ENCODE results near the gene RASGRF1. TPM values are rescaled to one million over a fixed set of nuclear protein-coding genes. Genes with fewer than 3 reads are reported as not detected.

RASGRF1 gene
- total and polyA plus RNA-seq, 8 donors, result 0.10 to 3.8 (median 1.2) TPM; not detected in 4

DNA sequence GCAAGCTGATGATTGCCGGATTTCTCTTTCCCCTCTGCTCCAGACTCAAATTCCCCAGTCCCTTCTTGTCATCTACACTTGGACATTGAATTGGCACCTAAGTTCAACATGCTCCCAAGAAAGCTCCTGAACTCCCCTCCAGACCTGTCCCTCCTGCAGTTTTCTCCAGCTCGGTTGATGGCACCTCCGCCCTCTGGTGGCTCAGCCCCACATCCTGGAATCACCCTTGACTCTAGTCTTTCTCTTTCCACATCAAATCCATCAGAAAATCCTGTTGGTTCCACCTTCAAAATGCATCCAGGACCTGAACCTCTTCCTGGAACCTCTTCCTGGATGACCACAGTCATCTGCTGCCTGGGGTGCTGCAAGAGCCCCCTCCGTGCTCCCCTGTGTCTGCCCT, 60.1 kb downstream of the RASGRF1 start:
- Histone ChIP-seq H3K27me3 (peaks cover 0 to 12% (median 0%) of the 10 kb centered on the region in 3 donors), H3K4me1 (no peaks in the 10 kb centered on the region), H3K4me3 (no peak overlapping the region), H3K27ac (no peak overlapping the region), H3K9me3 (no peaks in the 10 kb centered on the region), H3K36me3 (no peaks in the 10 kb centered on the region)
- intact Hi-C loops (cut with DNase I; ENCODE audit: low total_unique reads), result no loop called here
- 79 to 88% (median 85%) methylated on average over 4 of the region's 4 CpGs for WGBS, 5 donors
- TF ChIP-seq EP300 (IDR thresholded peaks at IDR 0.05), result no peak
- no peak for TF ChIP-seq POLR2A (IDR thresholded peaks at IDR 0.05)
- TF ChIP-seq, protein P1, sequence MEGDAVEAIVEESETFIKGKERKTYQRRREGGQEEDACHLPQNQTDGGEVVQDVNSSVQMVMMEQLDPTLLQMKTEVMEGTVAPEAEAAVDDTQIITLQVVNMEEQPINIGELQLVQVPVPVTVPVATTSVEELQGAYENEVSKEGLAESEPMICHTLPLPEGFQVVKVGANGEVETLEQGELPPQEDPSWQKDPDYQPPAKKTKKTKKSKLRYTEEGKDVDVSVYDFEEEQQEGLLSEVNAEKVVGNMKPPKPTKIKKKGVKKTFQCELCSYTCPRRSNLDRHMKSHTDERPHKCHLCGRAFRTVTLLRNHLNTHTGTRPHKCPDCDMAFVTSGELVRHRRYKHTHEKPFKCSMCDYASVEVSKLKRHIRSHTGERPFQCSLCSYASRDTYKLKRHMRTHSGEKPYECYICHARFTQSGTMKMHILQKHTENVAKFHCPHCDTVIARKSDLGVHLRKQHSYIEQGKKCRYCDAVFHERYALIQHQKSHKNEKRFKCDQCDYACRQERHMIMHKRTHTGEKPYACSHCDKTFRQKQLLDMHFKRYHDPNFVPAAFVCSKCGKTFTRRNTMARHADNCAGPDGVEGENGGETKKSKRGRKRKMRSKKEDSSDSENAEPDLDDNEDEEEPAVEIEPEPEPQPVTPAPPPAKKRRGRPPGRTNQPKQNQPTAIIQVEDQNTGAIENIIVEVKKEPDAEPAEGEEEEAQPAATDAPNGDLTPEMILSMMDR (IDR thresholded peaks at IDR 0.05), result no peak
- TF ChIP-seq POLR2AphosphoS5 (IDR thresholded peaks at IDR 0.05), result no peak
- DNase-seq, result no peak

DNA sequence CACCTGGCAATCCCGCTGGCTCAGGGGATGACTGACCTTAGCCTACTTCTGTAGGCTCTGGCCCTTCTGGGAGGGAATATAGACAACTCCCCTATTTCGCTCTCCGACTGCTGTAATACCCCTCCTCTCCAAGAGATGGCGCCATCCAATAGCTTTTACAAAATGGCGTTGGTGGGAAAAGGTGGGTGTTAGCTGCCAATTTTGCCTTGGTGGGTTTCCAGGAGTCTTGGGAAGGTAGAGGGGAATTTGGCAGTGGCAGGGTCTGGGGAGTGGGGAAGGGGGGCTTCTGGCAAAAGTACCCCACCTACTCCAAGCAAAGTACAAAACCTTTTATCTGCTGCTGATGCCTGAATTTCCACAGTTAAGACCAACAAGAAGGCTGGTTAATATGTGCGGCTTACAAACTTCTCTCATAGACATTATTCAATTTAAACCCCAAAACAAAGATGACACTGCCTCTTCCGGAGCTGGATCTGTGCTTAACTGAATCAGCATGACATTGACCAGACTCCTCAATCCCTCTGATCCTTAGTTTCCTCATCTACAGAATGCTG, 62.1 kb downstream of the RASGRF1 start:
- peak in 1 of 2 donors; percentile 64 for DNase-seq
- H3K36me3 ChIP-seq, result no peaks in the 10 kb centered on the region
- WGBS, 5 donors, result 24 to 39% (median 36%) methylated on average over 7 of the region's 7 CpGs
- no peak overlapping the region for H3K4me3 ChIP-seq
- no peak overlapping the region for H3K27ac ChIP-seq
- intact Hi-C loops (cut with DNase I; ENCODE audit: low total_unique reads), result no loop called here
- no peaks in the 10 kb centered on the region for H3K9me3 ChIP-seq
- TF ChIP-seq, protein P1 (IDR thresholded peaks at IDR 0.05), result peak in 5 of 7 experiments; percentile 40 to 65 (median 58)
- TF ChIP-seq EP300 (IDR thresholded peaks at IDR 0.05), result no peak
- H3K4me1 ChIP-seq, result no peaks in the 10 kb centered on the region
- peaks cover 0 to 7% (median 0%) of the 10 kb centered on the region in 3 donors for H3K27me3 ChIP-seq

DNA sequence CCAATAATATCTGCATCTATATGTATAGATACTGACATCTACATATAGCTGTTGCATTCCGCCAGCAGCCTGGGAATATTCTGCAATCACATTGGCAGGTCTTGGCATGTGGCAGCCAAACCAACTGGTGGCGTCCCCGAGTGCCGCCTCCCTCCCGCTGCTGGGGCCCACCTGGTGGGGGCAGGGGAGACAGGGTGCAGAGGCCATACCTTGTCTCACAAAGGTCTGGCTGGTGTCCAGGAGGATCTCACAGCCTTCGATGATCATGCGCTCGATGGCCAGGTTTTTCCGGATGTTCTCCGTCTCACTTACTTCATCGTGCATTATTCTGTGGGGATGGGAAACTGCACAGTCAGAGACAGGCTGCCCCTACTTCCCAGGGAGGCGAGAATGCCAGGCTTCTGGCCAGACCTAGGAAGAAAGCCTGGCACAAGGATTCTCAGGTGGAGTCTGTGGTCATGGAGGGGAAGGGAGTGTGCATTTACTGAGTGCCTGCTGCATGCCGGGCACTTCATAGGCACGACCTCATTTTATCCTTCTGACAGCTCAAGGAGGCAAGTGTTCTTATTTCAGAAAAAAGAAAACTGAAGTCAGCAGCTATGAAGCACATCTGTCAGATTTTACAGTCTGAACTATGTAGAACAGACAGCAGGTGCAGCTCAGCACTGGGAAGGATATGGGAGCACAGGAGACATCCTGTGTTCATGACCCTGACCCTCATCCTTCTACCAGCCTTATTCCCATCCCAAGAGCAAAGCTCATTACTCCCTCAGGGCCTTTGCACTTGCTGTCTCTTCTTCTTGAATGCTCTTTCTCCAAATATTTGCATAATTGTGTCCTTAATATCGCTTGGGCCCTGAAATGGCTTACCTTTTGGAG, 62.8 kb downstream of the RASGRF1 start:
- Histone ChIP-seq H3K36me3 (no peaks in the 10 kb centered on the region), H3K4me1 (no peaks in the 10 kb centered on the region), H3K9me3 (no peaks in the 10 kb centered on the region), H3K4me3 (no peak overlapping the region), H3K27ac (no peak overlapping the region), H3K27me3 (peaks cover 0 to 7% (median 0%) of the 10 kb centered on the region in 3 donors)
- TF ChIP-seq EP300 (IDR thresholded peaks at IDR 0.05), result no peak
- TF ChIP-seq POLR2AphosphoS5 (IDR thresholded peaks at IDR 0.05), result no peak
- TF ChIP-seq POLR2A (IDR thresholded peaks at IDR 0.05), result no peak
- TF ChIP-seq, protein P1 (IDR thresholded peaks at IDR 0.05), result no peak
- WGBS, 5 donors, result 57 to 76% (median 73%) methylated on average over 12 to 15 of the region's 15 CpGs
- intact Hi-C loops (cut with DNase I; ENCODE audit: low total_unique reads), result no loop called here
- DNase-seq, result no peak

DNA sequence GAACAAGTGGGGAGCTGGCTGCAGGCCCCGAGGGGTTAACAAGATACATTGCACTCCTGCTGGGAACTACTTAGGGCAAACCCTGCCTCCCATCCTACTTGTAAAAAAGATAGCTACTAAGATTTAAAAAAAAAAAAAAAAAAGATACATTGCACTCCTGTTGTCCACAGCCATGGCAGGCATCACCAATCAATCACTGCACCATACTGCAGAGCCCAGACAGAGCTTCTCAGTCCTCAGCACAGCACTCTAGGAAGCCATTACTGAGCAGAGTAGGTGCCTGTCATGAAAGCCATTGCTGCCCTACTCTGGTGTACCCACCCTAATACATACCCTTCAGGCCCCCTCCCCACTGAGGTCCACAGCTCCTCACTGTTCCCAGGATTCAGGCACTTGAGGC, 64.8 kb downstream of the RASGRF1 start:
- WGBS, 5 donors, result 97 to 100% (median 100%) methylated on average over 1 of the region's 1 CpG
- Histone ChIP-seq H3K27me3 (peaks cover 0 to 7% (median 0%) of the 10 kb centered on the region in 3 donors), H3K36me3 (no peaks in the 10 kb centered on the region), H3K27ac (no peak overlapping the region), H3K4me1 (no peaks in the 10 kb centered on the region), H3K9me3 (no peaks in the 10 kb centered on the region), H3K4me3 (no peak overlapping the region)
- intact Hi-C loops (cut with DNase I; ENCODE audit: low total_unique reads), result no loop called here
- no peak for TF ChIP-seq EP300 (IDR thresholded peaks at IDR 0.05)
- TF ChIP-seq, protein P1 (IDR thresholded peaks at IDR 0.05), result no peak
- no peak for TF ChIP-seq POLR2AphosphoS5 (IDR thresholded peaks at IDR 0.05)
- no peak for TF ChIP-seq POLR2A (IDR thresholded peaks at IDR 0.05)
- no peak for DNase-seq
